Loucy (cell line): Measurements from ENCODE around the gene VPS13D.
A peak's percentile ranks its signal among the peaks of the same experiment; 100 is the strongest.

Experiments
- H2AFZ ChIP-seq: fragments of 200-600 bp; sonication (generic); 2 replicates; pipeline ENCODE4 v1.6.0; 2016; ENCODE audit warnings: antibody characterized with exemption, mild to moderate bottlenecking, low read length, moderate library complexity
- H3F3A ChIP-seq: fragments of 200-600 bp; 2 replicates; pipeline ENCODE4 v1.6.0; 2016; ENCODE audit warnings: antibody characterized with exemption, low read depth, mild to moderate bottlenecking
- H3K27me3 ChIP-seq: fragments of 200-600 bp; sonication (generic); 2 replicates; pipeline ENCODE4 v1.6.1; 2014; ENCODE audit warnings: low read length, mild to moderate bottlenecking; ENCODE audit not compliant: insufficient read depth, poor library complexity, severe bottlenecking
- H3K36me3 ChIP-seq: fragments of 200-600 bp; sonication (generic); 2 replicates; pipeline ENCODE4 v1.6.1; 2016; ENCODE audit warnings: low read length; ENCODE audit not compliant: insufficient read depth
- H3K4me1 ChIP-seq: fragments of 200-600 bp; sonication (generic); 2 replicates; pipeline ENCODE4 v1.5.1; 2014; ENCODE audit warnings: low read length, mild to moderate bottlenecking; ENCODE audit not compliant: insufficient read depth, poor library complexity, severe bottlenecking
- H3K4me2 ChIP-seq: fragments of 200-600 bp; sonication (generic); 2 replicates; pipeline ENCODE4 v1.6.0; 2014; ENCODE audit warnings: antibody characterized with exemption, low read length, low read depth, mild to moderate bottlenecking; ENCODE audit not compliant: poor library complexity, severe bottlenecking
- H3K4me3 ChIP-seq: fragments of 200-600 bp; sonication (generic); 2 replicates; pipeline ENCODE4 v1.5.1; 2014; ENCODE audit warnings: low read length, mild to moderate bottlenecking, mixed read lengths; ENCODE audit not compliant: poor library complexity, severe bottlenecking
- H3K79me2 ChIP-seq: fragments of 200-600 bp; sonication (generic); 2 replicates; pipeline ENCODE4 v1.6.1; 2014; ENCODE audit warnings: low read length; ENCODE audit not compliant: insufficient read depth
- H3K9ac ChIP-seq: fragments of 200-600 bp; sonication (generic); 2 replicates; pipeline ENCODE4 v1.6.0; 2014; ENCODE audit warnings: mild to moderate bottlenecking, low read depth, low read length, moderate library complexity; ENCODE audit not compliant: poor library complexity, severe bottlenecking
- H3K9me2 ChIP-seq: fragments of 200-600 bp; sonication (generic); replicated peaks from 2 replicates; pipeline ENCODE4 v1.6.1; 2016; ENCODE audit warnings: low read depth, low read length, mixed read lengths
- H3K9me3 ChIP-seq: fragments of 200-600 bp; sonication (generic); 2 replicates; pipeline ENCODE4 v1.6.1; 2014; ENCODE audit warnings: mild to moderate bottlenecking, antibody characterized with exemption, low read length, low read depth; ENCODE audit not compliant: insufficient read depth
- H4K20me1 ChIP-seq: fragments of 200-600 bp; sonication (generic); 2 replicates; pipeline ENCODE4 v1.6.0; 2014; ENCODE audit warnings: antibody characterized with exemption, low read length, mild to moderate bottlenecking; ENCODE audit not compliant: insufficient read depth, poor library complexity, severe bottlenecking
- CTCF ChIP-seq: fragments of 200-600 bp; sonication (generic); conservative IDR thresholded peaks from 2 replicates; pipeline ENCODE4 v1.5.1; 2014; ENCODE audit warnings: mild to moderate bottlenecking, antibody characterized with exemption, low read length
- EZH2phosphoT487 ChIP-seq: fragments of 200-600 bp; IDR thresholded peaks from 2 replicates; pipeline ENCODE4 v1.6.1; 2018; ENCODE audit warnings: antibody characterized with exemption, mild to moderate bottlenecking, moderate library complexity, borderline replicate concordance

Gene VPS13D

GRCh38 chr1:12228979-12229378 is 851 bp upstream of the VPS13D start:
- H3K4me1 ChIP-seq = peaks cover 11% of the 10 kb centered on the region
- no peak for TF ChIP-seq CTCF
- TF ChIP-seq EZH2phosphoT487 = no peak
- no peaks in the 10 kb centered on the region for H3F3A ChIP-seq
- no peaks in the 10 kb centered on the region for H3K27me3 ChIP-seq
- peaks cover 17% of the 10 kb centered on the region for H4K20me1 ChIP-seq
- H3K4me3 ChIP-seq = no peak overlapping the region
- H2AFZ ChIP-seq = no peak overlapping the region
- no peaks in the 10 kb centered on the region for H3K36me3 ChIP-seq
- no peaks in the 10 kb centered on the region for H3K9me3 ChIP-seq
- peaks cover 28% of the 10 kb centered on the region for H3K79me2 ChIP-seq
- H3K9ac ChIP-seq = no peak overlapping the region
- no peak overlapping the region for H3K4me2 ChIP-seq
- H3K9me2 ChIP-seq = no peaks in the 10 kb centered on the region

- Histone ChIP-seq H3K9ac (no peak overlapping the region), H3K9me3 (no peaks in the 10 kb centered on the region), H3K4me2 (peak overlapping the region; percentile 22), H4K20me1 (peaks cover 17% of the 10 kb centered on the region), H3K4me3 (peak overlapping the region; percentile 96), H2AFZ (peak overlapping the region; percentile 98), H3K79me2 (peaks cover 28% of the 10 kb centered on the region), H3K36me3 (no peaks in the 10 kb centered on the region), H3K27me3 (no peaks in the 10 kb centered on the region), H3K9me2 (no peaks in the 10 kb centered on the region), H3K4me1 (peaks cover 11% of the 10 kb centered on the region), H3F3A (no peaks in the 10 kb centered on the region)
- TF ChIP-seq EZH2phosphoT487 = no peak
- TF ChIP-seq CTCF = no peak
Observed at GRCh38 chr1:12229386-12229834, 420 bp upstream of the VPS13D start.

GRCh38 chr1:12230549-12231275 is 882 bp downstream of the VPS13D start:
- no peaks in the 10 kb centered on the region for H3F3A ChIP-seq
- no peaks in the 10 kb centered on the region for H3K36me3 ChIP-seq
- no peaks in the 10 kb centered on the region for H3K9me3 ChIP-seq
- H3K4me2 ChIP-seq = peak overlapping the region; percentile 73
- peak overlapping the region; percentile 89 for H3K9ac ChIP-seq
- peak overlapping the region; percentile 80; the same call in 1 of the 2 replicates for H2AFZ ChIP-seq
- peaks cover 33% of the 10 kb centered on the region for H3K79me2 ChIP-seq
- H3K9me2 ChIP-seq = no peaks in the 10 kb centered on the region
- H3K4me3 ChIP-seq = peak overlapping the region; percentile 96
- H3K4me1 ChIP-seq = peaks cover 11% of the 10 kb centered on the region
- TF ChIP-seq CTCF = no peak
- no peak for TF ChIP-seq EZH2phosphoT487
- H4K20me1 ChIP-seq = peaks cover 17% of the 10 kb centered on the region
- H3K27me3 ChIP-seq = no peaks in the 10 kb centered on the region
